HepG2 (cell line): ENCODE results near the gene GLYAT. TPM values are rescaled to one million over a fixed set of nuclear protein-coding genes. Genes with fewer than 3 reads are reported as not detected.

Source experiments
- AHDC1 ChIP-seq: sonication (generic); formaldehyde crosslinking; IDR thresholded peaks from 2 replicates; pipeline ENCODE4 v1.5.1; 2020; ENCODE audit warnings: mild to moderate bottlenecking, missing genetic modification reagents, borderline replicate concordance
- HDAC1 ChIP-seq: sonication (generic); formaldehyde crosslinking; IDR thresholded peaks from 2 replicates; pipeline ENCODE4 v1.5.1; 2020; ENCODE audit warnings: mild to moderate bottlenecking, missing genetic modification reagents
- HMG20B ChIP-seq: conservative IDR thresholded peaks from 2 replicates; pipeline ENCODE4 v1.6.1; 2016; ENCODE audit warnings: missing genetic modification reagents, missing compliant biosample characterization
- MNT ChIP-seq: fragments of 450-650 bp; IDR thresholded peaks from 2 replicates; pipeline ENCODE4 v1.6.1; 2016
- NFKBIZ ChIP-seq: IDR thresholded peaks from 2 replicates; pipeline ENCODE4 v1.6.1; 2018; ENCODE audit warnings: missing genetic modification reagents, missing compliant biosample characterization
- RAD21 ChIP-seq: fragments of 450-650 bp; formaldehyde crosslinking; IDR thresholded peaks from 2 replicates; pipeline ENCODE4 v1.5.0; 2020; ENCODE audit warnings: mild to moderate bottlenecking
- TSC22D2 ChIP-seq: sonication (generic); formaldehyde crosslinking; IDR thresholded peaks from 2 replicates; pipeline ENCODE4 v1.5.1; 2020; ENCODE audit warnings: missing genetic modification reagents, mild to moderate bottlenecking, borderline replicate concordance
- U2AF1 ChIP-seq: fragments of 200-400 bp; formaldehyde crosslinking; optimal IDR thresholded peaks from 2 replicates; pipeline ENCODE3; 2017; ENCODE audit warnings: mild to moderate bottlenecking, low read depth, low read length
- ZFP36L2 ChIP-seq: sonication (generic); formaldehyde crosslinking; IDR thresholded peaks from 2 replicates; pipeline ENCODE4 v1.4.0; 2020; ENCODE audit warnings: missing genetic modification reagents
- ZNF121 ChIP-seq: sonication (generic); formaldehyde crosslinking; IDR thresholded peaks from 2 replicates; pipeline ENCODE4 v1.5.0; 2020; ENCODE audit warnings: mild to moderate bottlenecking, missing genetic modification reagents
- ZNF224 ChIP-seq: sonication (generic); formaldehyde crosslinking; IDR thresholded peaks from 2 replicates; pipeline ENCODE4 v1.5.0; 2020; ENCODE audit warnings: mild to moderate bottlenecking, missing genetic modification reagents
- ZNF75D ChIP-seq: sonication (generic); formaldehyde crosslinking; IDR thresholded peaks from 2 replicates; pipeline ENCODE4 v1.8.1; 2023; ENCODE audit warnings: missing genetic modification reagents, mild to moderate bottlenecking, borderline replicate concordance
- ZSCAN31 ChIP-seq: sonication (generic); formaldehyde crosslinking; IDR thresholded peaks from 2 replicates; pipeline ENCODE4 v1.5.0; 2020; ENCODE audit warnings: low read depth, mild to moderate bottlenecking, missing genetic modification reagents
- polyA plus RNA-seq, 8 experiments: library from polyadenylated mRNA; depleted of rRNA in 3 of 8; stranded (reverse) in 7 of 8; unstranded in 1 of 8; fragments of >200 nt; fragmentation: Illumina TruSeq in 4 of 8; extraction: Trizol in 4 of 8; gene quantifications; 2 replicates each; pipeline versions ENCODE4 v1.2.1 to v1.2.3, GENCODE V29; 2011 to 2016; ENCODE audit warnings: low read depth in 4 of 8, missing spikeins in 1 of 8, mixed read lengths in 1 of 8; ENCODE audit not compliant: insufficient read depth in 1 of 8
- total RNA-seq, 5 experiments: library from RNA; depleted of rRNA; stranded (reverse); fragments of >200 nt; fragmentation: Illumina TruSeq; extraction: Trizol; gene quantifications; 2 replicates each; pipeline ENCODE4 v1.2.3, GENCODE V29; 2016; ENCODE audit warnings: low read depth in 1 of 5
- TF ChIP-seq, protein P1 (sequence below): conservative IDR thresholded peaks from 2 replicates; pipeline ENCODE4 v1.6.1; 2018; ENCODE audit warnings: missing genetic modification reagents
- TF ChIP-seq, protein P2 (sequence below): sonication (generic); formaldehyde crosslinking; IDR thresholded peaks from 2 replicates; pipeline ENCODE4 v1.4.0; 2020; ENCODE audit warnings: missing genetic modification reagents, mild to moderate bottlenecking, borderline replicate concordance
- TF ChIP-seq, protein P3 (sequence below): sonication (generic); formaldehyde crosslinking; IDR thresholded peaks from 2 replicates; pipeline ENCODE4 v1.4.0; 2020; ENCODE audit warnings: missing genetic modification reagents, low read depth, mild to moderate bottlenecking, borderline replicate concordance
- TF ChIP-seq, protein P4 (sequence below): sonication (generic); formaldehyde crosslinking; IDR thresholded peaks from 2 replicates; pipeline ENCODE4 v1.5.0; 2020; ENCODE audit warnings: missing genetic modification reagents

GLYAT gene
- total and polyA plus RNA-seq, 2 of the 13 experiments (the other 11 are each of a cell fraction or from before 2014, with no cell fraction given), result not detected

GRCh38 chr11:58762284-58763119, 30.8 kb upstream of the GLYAT start (continued):
- TF ChIP-seq AHDC1 (CRISPR knock-in tag) (peak; percentile 82; the same call in 1 of the 2 replicates), U2AF1 (no peak), ZNF75D (CRISPR knock-in tag) (no peak), ZSCAN31 (no peak), MNT (no peak), RAD21 (no peak), ZFP36L2 (CRISPR knock-in tag) (no peak), TSC22D2 (no peak), ZNF121 (CRISPR knock-in tag) (no peak), NFKBIZ (CRISPR knock-in tag) (no peak), ZNF224 (CRISPR knock-in tag) (no peak), HDAC1 (CRISPR knock-in tag) (0 out of 2 replicates have a peak, but pooled peaks have one; percentile 28), HMG20B (CRISPR knock-in tag) (no peak)
- TF ChIP-seq, protein P1, sequence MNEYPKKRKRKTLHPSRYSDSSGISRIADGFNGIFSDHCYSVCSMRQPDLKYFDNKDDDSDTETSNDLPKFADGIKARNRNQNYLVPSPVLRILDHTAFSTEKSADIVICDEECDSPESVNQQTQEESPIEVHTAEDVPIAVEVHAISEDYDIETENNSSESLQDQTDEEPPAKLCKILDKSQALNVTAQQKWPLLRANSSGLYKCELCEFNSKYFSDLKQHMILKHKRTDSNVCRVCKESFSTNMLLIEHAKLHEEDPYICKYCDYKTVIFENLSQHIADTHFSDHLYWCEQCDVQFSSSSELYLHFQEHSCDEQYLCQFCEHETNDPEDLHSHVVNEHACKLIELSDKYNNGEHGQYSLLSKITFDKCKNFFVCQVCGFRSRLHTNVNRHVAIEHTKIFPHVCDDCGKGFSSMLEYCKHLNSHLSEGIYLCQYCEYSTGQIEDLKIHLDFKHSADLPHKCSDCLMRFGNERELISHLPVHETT (CRISPR knock-in tag), result no peak
- TF ChIP-seq, protein P2, sequence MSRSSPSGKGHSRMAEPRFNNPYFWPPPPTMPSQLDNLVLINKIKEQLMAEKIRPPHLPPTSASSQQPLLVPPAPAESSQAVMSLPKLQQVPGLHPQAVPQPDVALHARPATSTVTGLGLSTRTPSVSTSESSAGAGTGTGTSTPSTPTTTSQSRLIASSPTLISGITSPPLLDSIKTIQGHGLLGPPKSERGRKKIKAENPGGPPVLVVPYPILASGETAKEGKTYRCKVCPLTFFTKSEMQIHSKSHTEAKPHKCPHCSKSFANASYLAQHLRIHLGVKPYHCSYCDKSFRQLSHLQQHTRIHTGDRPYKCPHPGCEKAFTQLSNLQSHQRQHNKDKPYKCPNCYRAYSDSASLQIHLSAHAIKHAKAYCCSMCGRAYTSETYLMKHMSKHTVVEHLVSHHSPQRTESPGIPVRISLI (CRISPR knock-in tag), result no peak
- TF ChIP-seq, protein P3, sequence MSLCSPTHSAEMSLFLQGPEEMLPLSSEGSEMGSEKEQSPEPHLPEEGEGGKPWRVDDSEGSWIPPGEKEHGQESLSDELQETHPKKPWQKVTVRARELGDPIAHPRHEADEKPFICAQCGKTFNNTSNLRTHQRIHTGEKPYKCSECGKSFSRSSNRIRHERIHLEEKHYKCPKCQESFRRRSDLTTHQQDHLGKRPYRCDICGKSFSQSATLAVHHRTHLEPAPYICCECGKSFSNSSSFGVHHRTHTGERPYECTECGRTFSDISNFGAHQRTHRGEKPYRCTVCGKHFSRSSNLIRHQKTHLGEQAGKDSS (CRISPR knock-in tag), result no peak
- TF ChIP-seq, protein P4, sequence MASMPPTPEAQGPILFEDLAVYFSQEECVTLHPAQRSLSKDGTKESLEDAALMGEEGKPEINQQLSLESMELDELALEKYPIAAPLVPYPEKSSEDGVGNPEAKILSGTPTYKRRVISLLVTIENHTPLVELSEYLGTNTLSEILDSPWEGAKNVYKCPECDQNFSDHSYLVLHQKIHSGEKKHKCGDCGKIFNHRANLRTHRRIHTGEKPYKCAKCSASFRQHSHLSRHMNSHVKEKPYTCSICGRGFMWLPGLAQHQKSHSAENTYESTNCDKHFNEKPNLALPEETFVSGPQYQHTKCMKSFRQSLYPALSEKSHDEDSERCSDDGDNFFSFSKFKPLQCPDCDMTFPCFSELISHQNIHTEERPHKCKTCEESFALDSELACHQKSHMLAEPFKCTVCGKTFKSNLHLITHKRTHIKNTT (CRISPR knock-in tag), result no peak
